Activated naive CD4-positive, alpha-beta T cell (primary cell): ENCODE results near the gene NPIPA8.
"Not testable (repeated sequence)": the region's sequence is repeated elsewhere in the genome, so short reads cannot be mapped to it uniquely, and the experiment has no call there.

Source experiments
- DNase-seq, 4 experiments: peaks; one replicate each; lab custom pipeline; 2025; lab: John Stamatoyannopoulos, UW

Gene NPIPA8

GRCh38 chr16:18276756-18277155 is 59.8 kb downstream of the NPIPA8 start:
- not testable (repeated sequence) for DNase-seq

GRCh38 chr16:18270171-18270570 is 66.4 kb downstream of the NPIPA8 start:
- not testable (repeated sequence) for DNase-seq
